Panc1 (cell line): ENCODE results near the gene DZIP3. TPM values are rescaled to one million over a fixed set of nuclear protein-coding genes. Genes with fewer than 3 reads are reported as not detected.
"Not testable (repeated sequence)": the region's sequence is repeated elsewhere in the genome, so short reads cannot be mapped to it uniquely, and the experiment has no call there.

ENCODE experiments used
- ATAC-seq: fragments of 200-7000 bp; cut with Tn5 transposase; 2 replicates; pipeline ENCODE4 v1.9.1; 2020; ENCODE audit warnings: mild to moderate bottlenecking, moderate library complexity
- BruUV-seq: library from RNA; stranded (reverse); fragments of 400-500 nt; replicated peaks from 2 replicates; lab custom pipeline; 2021; lab: Mats Ljungman, UMichigan
- CTCF ChIA-PET: fragments of 300-600 bp; sonication (Branson Sonifier 250); formaldehyde crosslinking; loops from one replicate; lab custom pipeline; 2022; ENCODE audit warnings: antibody characterized with exemption; lab: Charles Lee
- POLR2A ChIA-PET: fragments of 300-600 bp; sonication (Branson Sonifier 250); formaldehyde crosslinking; loops from one replicate; lab custom pipeline; 2022; ENCODE audit warnings: antibody characterized with exemption; lab: Charles Lee
- DNase-seq: peaks from one replicate; pipeline ENCODE4 v3.0.0-alpha.2; 2010; ENCODE audit warnings: low read depth, low spot score
- H3K27ac ChIP-seq: 2 replicates; pipeline ENCODE4 v1.5.1; 2011; ENCODE audit warnings: mild to moderate bottlenecking, low read length, inconsistent platforms
- H3K27me3 ChIP-seq: fragments of 200-500 bp; sonication (Bioruptor generic); 2 replicates; pipeline ENCODE4 v1.6.0; 2014; ENCODE audit warnings: low read length, inconsistent platforms; ENCODE audit not compliant: control insufficient read depth, insufficient read depth
- H3K36me3 ChIP-seq: fragments of 200-500 bp; sonication (Bioruptor generic); 2 replicates; pipeline ENCODE4 v1.5.1; 2014; ENCODE audit warnings: inconsistent platforms, mild to moderate bottlenecking, low read length, moderate library complexity; ENCODE audit not compliant: control insufficient read depth, insufficient read depth
- H3K4me1 ChIP-seq: 2 replicates; pipeline ENCODE4 v1.5.1; 2011; ENCODE audit warnings: inconsistent platforms, mild to moderate bottlenecking, low read length, moderate library complexity; ENCODE audit not compliant: control insufficient read depth, insufficient read depth
- H3K4me3 ChIP-seq, 2 experiments: 2 replicates each; pipeline ENCODE4 v1.5.1; 2011 to 2012; ENCODE audit warnings: low read depth in 2 of 2, low read length in 2 of 2, mild to moderate bottlenecking in 2 of 2, inconsistent platforms in 1 of 2, moderate library complexity in 1 of 2
- H3K9me3 ChIP-seq: fragments of 200-500 bp; sonication (Bioruptor generic); 2 replicates; pipeline ENCODE4 v1.5.1; 2014; ENCODE audit warnings: low read depth, mild to moderate bottlenecking, inconsistent platforms, low read length, moderate library complexity; ENCODE audit not compliant: control insufficient read depth, insufficient read depth
- POLR2AphosphoS5 ChIP-seq: IDR thresholded peaks from 2 replicates; pipeline ENCODE4 v1.6.1; 2012; ENCODE audit warnings: mild to moderate bottlenecking, low read depth, low read length, moderate library complexity
- SIN3A ChIP-seq: IDR thresholded peaks from 2 replicates; pipeline ENCODE4 v1.6.1; 2012; ENCODE audit warnings: low read depth, mild to moderate bottlenecking, low read length, moderate library complexity, borderline replicate concordance; ENCODE audit not compliant: insufficient read depth
- TCF7L2 ChIP-seq: IDR thresholded peaks from 2 replicates; pipeline ENCODE4 v1.6.1; 2011; ENCODE audit warnings: mild to moderate bottlenecking, low read depth, low read length, inconsistent platforms
- in situ Hi-C: cut with HindIII; loops from 2 replicates; pipeline ENCODE4 v1.10.0; 2016; ENCODE audit warnings: low sequenced_read_pairs, low pct_unique_long_range_greater_than_20kb
- intact Hi-C: fragments of 100-400 bp; cut with micrococcal nuclease; formaldehyde crosslinking; loops from one replicate; pipeline ENCODE4 v1.10.0; 2022; ENCODE audit not compliant: unreplicated experiment
- total RNA-seq: library from RNA; stranded (reverse); gene quantifications from one replicate; pipeline ENCODE4 v1.2.1, GENCODE V29; 2021; ENCODE audit not compliant: unreplicated experiment
- TF ChIP-seq, protein P1 (sequence below): fragments of 450-650 bp; IDR thresholded peaks from 2 replicates; pipeline ENCODE4 v1.5.1; 2017; ENCODE audit warnings: mild to moderate bottlenecking

Gene DZIP3
- total RNA-seq, 1 experiment from 2014 or later, result 30.9 TPM

DNA sequence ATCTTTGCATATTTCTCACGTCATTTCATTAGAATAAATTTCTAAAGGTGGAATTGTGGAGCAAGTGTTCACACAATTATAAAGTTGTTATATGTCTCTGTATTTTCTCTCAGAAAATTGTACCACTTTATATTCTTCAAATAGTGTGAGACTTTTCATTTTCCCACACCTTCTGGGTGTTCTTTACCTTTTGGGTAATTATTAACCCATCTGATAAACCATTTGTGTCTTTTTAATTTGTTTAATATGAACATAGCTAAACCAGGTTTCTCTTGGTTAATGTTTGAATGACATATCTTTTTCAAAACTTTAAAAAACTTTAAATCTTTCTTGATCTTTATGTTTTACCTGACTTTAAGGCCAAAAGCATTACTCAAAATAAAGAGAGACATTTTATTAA is 40.5 kb downstream of the DZIP3 start:
- Histone ChIP-seq H3K4me1 (no peaks in the 10 kb centered on the region), H3K27ac (no peak overlapping the region), H3K4me3 (no peak overlapping the region), H3K36me3 (peaks cover 4% of the 10 kb centered on the region), H3K27me3 (no peaks in the 10 kb centered on the region), H3K9me3 (no peaks in the 10 kb centered on the region)
- ATAC-seq (no peak), DNase-seq (no peak)
- TF ChIP-seq SIN3A (no peak), TCF7L2 (no peak)
- ChIA-PET POLR2A (no interaction called here), CTCF (no interaction called here)
- in situ Hi-C loops (no loop called here), intact Hi-C loops (no loop called here)
- no TSS peak for BruUV-seq

DNA sequence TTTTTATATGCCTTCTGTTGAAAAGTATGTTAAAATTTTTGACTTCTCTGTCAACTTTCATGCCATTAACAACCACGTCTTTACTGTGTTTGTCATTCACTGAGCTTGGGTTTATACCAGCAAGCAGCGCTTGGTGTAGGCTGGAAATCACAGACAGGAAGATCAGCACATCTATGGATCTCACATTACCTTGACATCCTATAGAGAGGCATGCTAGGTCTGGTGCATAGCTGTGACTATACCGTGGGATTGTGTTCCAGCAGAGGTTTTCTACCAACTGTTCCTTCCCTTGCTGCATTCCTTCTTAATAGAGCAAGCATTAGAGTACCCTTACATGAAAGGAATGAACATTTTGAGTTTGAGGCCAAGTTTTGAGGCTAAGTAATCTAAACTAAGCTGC is 53.0 kb downstream of the DZIP3 start:
- DNase-seq (no peak), ATAC-seq (no peak)
- BruUV-seq, result no TSS peak
- Histone ChIP-seq H3K4me1 (no peaks in the 10 kb centered on the region), H3K4me3 (no peak overlapping the region), H3K9me3 (no peaks in the 10 kb centered on the region), H3K27me3 (no peaks in the 10 kb centered on the region), H3K36me3 (0 out of 2 replicates have a peak, but pooled peaks cover 2% of the 10 kb centered on the region), H3K27ac (no peak overlapping the region)
- in situ Hi-C loops (no loop called here), intact Hi-C loops (no loop called here)
- POLR2A ChIA-PET, result no interaction called here
- CTCF ChIA-PET, result no interaction called here
- TF ChIP-seq TCF7L2, result no peak
- TF ChIP-seq, protein P1, sequence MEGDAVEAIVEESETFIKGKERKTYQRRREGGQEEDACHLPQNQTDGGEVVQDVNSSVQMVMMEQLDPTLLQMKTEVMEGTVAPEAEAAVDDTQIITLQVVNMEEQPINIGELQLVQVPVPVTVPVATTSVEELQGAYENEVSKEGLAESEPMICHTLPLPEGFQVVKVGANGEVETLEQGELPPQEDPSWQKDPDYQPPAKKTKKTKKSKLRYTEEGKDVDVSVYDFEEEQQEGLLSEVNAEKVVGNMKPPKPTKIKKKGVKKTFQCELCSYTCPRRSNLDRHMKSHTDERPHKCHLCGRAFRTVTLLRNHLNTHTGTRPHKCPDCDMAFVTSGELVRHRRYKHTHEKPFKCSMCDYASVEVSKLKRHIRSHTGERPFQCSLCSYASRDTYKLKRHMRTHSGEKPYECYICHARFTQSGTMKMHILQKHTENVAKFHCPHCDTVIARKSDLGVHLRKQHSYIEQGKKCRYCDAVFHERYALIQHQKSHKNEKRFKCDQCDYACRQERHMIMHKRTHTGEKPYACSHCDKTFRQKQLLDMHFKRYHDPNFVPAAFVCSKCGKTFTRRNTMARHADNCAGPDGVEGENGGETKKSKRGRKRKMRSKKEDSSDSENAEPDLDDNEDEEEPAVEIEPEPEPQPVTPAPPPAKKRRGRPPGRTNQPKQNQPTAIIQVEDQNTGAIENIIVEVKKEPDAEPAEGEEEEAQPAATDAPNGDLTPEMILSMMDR, result no peak

DNA sequence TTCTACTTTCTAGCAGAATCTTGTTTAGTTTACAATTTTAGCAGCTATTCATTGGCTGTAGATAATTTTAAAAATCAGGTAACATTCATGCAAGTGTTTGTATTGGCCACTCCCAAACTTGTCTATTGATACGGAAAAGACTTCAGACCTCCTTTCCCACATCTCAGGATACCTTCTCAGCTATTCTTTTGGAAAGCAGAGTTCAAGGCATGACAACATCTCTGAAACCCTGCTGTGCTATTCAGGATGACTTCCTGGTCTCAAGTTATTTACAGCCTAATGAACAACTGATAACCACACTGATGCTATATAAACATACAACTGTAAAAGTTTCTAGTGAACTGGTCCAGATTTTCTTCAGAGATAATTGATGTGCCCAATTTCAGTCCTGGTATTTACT is 55.8 kb downstream of the DZIP3 start:
- no peak for TF ChIP-seq POLR2AphosphoS5
- TF ChIP-seq, protein P1, result no peak
- TF ChIP-seq TCF7L2, result no peak
- no peak for TF ChIP-seq SIN3A
- intact Hi-C loops, result no loop called here
- Histone ChIP-seq H3K27me3 (no peaks in the 10 kb centered on the region), H3K4me3 (no peak overlapping the region), H3K4me1 (no peaks in the 10 kb centered on the region), H3K27ac (no peak overlapping the region), H3K9me3 (no peaks in the 10 kb centered on the region), H3K36me3 (peaks cover 4% of the 10 kb centered on the region; the same call in 1 of the 2 replicates)
- CTCF ChIA-PET, result no interaction called here
- BruUV-seq, result no TSS peak
- no peak for DNase-seq
- in situ Hi-C loops, result no loop called here
- POLR2A ChIA-PET, result no interaction called here
- no peak for ATAC-seq

DNA sequence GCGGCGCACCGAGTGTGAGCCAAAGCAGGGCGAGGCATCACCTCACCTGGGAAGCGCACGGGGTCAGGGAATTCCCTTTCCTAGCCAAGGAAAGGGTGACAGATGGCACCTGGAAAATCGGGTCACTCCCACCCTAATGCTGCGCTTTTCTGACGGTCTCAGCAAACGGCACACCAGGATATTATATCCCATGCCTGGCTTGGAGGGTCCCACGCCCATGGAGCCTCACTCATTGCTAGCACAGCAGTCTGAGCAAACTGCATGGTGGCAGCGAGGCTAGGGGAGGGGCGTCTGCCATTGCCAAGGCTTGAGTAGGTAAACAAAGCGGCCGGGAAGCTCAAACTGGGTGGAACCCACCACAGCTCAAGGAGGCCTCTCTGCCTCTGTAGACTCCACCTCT is 66.1 kb downstream of the DZIP3 start:
- DNase-seq, intact Hi-C loops, H3K27ac ChIP-seq, H3K4me1 ChIP-seq, H3K27me3 ChIP-seq, CTCF ChIA-PET, ATAC-seq, H3K4me3 ChIP-seq, POLR2A ChIA-PET, in situ Hi-C loops, H3K36me3 ChIP-seq, BruUV-seq, H3K9me3 ChIP-seq: not testable (repeated sequence)
